NCI-H1436 treated with DMSO at 0.1 percent for 48 hours (cell line): ENCODE measurements around the gene RDH13.
"Not testable (repeated sequence)": the region's sequence is repeated elsewhere in the genome, so short reads cannot be mapped to it uniquely, and the experiment has no call there.

Experiments used
- DNase-seq: peaks from one replicate; lab custom pipeline; 2025; lab: John Stamatoyannopoulos, UW

RDH13 gene

DNA sequence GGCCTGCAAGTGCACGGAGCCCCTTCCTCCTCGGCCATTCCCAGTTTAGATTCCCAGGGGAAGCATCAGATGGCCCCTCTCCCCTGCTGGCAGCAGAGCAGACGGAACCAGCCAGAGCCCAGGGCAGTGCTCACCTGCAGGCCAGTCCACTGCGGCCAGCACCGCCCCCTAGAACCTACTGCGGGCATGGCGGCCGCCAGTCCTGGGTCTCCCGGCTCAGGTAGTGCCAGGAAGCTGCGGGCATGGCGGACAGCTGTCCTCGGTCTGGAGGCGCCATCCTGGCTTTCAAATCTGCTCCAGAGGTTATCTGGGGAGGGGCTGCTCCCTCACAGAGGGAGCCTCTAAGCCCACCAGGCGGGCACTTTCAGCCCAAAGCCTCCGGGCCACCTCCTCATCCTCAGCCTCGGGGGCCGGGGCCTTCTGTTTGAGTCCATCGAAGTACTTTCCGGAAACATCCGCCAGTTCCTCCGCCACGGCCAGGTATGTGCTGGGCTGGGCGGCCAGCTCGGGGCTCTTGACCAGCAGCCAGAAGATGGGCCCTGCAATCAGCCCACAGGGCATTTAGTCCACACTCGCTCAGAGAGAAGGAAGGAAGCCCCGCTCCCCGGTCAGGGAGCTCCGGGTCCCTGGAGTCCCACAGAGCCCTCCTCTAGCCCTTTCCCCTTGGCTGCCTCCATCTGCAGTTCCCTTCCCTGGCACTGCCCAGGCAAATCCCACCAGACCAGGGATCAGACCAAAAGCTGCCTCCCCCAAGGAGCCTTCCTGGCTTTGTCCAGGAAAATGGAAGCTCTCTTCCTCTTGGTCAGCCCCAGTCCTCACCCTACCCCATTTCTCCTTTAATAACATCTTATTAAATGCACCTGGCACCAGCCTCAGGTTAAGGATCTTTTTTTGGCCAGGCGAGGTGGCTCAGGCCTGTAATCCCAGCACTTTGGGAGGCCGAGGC lies 17.9 kb downstream of the RDH13 start:
- no peak for DNase-seq

GRCh38 chr19:55044286-55044685 lies 18.7 kb downstream of the RDH13 start:
- DNase-seq = no peak

DNA sequence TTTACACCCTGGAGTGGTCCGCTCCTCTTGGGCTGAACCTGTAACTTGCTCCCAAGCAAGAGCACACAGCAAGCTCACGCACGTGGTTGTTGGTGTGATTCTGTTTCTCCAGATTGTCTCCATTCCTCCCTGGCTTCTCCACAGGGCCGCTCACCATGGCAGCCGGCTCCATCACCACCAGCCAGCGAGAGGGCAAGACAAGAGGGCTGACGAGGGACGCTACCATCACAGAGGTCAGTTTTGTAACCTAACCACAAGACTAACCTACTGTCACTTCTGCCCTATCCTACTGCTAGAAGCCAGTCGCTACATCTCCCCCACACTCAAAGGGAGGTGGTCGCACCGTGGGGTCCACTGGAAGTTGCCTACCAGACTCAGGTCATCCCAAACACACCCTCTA lies 20.3 kb downstream of the RDH13 start:
- DNase-seq = no peak

- no peak for DNase-seq
Observed at GRCh38 chr19:55042344-55042678, 20.6 kb downstream of the RDH13 start.

DNA sequence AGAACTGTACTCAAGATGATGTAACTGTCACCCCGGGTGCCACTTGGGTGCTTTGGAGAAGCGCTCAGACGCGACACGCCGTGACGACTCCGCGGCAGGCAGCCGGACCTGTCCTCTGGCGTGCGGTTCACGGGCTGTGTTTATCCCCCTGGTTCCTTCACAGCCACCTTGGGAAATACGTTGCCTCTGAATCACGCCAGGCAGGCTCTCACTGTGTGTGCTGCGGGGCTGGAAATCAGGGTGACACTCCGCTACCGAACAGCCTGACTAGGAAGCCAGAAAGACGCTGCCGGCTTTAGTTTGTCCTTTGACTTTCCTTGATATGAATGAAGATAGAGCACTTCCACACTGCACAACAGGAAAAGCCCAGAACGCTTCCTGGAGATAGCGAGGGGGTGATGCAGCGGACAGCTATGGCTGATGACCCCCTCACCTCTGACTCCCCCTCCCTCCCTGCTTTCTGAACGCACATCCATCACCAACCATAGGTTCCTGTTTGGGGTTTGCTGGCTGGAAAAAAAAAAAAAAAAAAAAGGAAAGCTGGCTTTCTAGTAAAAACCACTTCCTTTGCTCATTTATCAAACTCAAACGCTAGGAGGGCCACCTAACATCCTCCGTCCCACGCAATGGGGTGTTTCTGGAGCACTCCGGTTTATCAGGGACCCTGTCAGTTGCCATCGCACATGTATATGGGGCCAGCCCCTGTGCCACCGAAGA lies 21.2 kb downstream of the RDH13 start:
- DNase-seq = no peak

- no peak for DNase-seq
Observed at GRCh38 chr19:55041244-55041626, 21.7 kb downstream of the RDH13 start.

- not testable (repeated sequence) for DNase-seq
Observed at GRCh38 chr19:55040654-55041053, 22.3 kb downstream of the RDH13 start.

- not testable (repeated sequence) for DNase-seq
Observed at GRCh38 chr19:55037603-55038002, 25.3 kb downstream of the RDH13 start.

DNA sequence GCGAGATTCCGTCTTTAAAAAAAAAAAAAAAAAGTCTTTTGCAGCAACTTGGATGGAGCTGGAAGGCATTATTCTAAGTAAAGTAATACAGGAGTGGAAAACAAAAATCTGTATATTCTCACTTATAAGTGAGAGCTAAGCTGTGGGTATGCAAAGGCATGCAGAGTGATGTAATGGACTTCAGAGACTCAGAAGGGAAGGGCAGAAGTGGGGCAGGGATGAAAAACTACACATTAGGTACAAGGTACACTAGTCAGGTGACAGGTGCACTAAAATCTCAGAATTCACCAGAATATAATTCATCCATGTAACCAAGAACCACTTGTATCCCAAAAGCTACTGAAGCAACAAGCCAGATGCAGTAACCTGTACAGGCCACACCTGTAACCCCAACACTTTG lies 26.9 kb downstream of the RDH13 start:
- no peak for DNase-seq

DNA sequence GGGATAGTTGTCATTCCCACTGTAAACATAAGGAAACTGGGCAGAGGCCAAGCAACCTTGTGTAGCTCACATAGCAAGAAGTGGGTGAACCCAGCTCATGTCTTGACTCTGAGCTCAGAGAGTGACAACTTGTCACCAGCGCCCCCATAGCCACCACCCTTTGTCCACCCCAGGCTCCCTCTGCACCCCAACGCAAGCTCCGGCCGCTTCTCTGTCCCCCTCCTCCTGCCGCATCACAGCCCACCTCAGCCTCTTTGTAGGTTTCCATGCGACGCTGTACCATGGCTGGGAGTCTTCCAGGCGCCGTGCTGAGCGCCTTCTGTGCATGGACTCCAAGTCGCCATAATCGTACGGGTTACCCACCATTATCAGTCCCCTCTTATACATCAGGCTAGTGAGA lies 28.2 kb downstream of the RDH13 start:
- no peak for DNase-seq

GRCh38 chr19:55032976-55033643 lies 29.8 kb downstream of the RDH13 start:
- not testable (repeated sequence) for DNase-seq

DNA sequence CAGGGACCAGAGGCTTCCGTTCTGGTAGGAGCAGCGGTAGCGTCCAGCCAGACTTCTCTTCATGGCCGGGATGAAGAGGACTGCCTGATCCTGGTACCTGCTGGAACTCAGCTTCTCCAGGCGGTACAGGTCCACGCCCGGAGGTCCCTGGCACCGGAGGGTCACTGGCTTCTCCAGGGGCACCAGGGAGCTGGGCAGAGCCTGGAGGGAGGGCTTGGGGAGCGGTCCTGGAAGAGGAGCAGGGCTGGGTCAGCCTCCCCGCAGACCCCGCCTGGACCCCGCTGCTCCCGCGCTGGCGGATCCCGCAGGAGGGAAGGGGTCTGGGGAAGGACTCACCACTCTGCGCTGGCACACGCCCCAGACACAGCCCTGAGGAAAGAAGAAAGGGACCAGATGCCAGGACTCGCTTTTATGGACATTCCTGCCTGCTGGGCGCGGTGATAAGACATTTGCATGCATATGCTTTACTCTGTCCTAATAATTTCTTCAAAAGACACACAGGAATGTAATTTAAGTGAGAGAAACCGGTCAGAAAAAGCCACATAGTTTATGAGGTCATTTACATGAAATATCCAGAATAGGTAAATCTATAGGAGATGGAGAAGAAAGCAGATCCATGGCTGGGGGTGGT lies 30.7 kb downstream of the RDH13 start:
- no peak for DNase-seq

- DNase-seq = no peak
Observed at GRCh38 chr19:55031178-55031577, 31.8 kb downstream of the RDH13 start.

GRCh38 chr19:55028757-55029156 lies 34.2 kb downstream of the RDH13 start:
- no peak for DNase-seq

GRCh38 chr19:55027472-55028337 lies 35.2 kb downstream of the RDH13 start:
- no peak for DNase-seq

GRCh38 chr19:55027140-55027471 lies 35.8 kb downstream of the RDH13 start:
- not testable (repeated sequence) for DNase-seq

DNA sequence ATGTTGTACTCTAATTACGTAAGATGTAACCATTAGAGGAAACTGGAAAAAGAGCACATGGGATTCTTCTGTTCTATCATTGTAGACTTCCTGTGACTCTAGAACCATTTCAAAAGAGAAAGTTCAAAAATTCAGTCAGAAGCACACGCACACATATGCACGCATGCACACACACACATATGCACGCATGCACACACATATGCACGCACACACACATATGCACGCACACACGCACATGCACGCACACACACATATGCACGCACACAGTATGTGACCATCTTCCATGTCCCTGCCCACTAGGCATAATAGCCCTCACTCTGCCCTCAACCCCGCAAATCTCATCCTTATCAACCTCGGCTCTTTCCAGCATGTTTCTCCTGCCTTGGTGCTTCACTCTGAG lies 38.8 kb downstream of the RDH13 start:
- no peak for DNase-seq

DNA sequence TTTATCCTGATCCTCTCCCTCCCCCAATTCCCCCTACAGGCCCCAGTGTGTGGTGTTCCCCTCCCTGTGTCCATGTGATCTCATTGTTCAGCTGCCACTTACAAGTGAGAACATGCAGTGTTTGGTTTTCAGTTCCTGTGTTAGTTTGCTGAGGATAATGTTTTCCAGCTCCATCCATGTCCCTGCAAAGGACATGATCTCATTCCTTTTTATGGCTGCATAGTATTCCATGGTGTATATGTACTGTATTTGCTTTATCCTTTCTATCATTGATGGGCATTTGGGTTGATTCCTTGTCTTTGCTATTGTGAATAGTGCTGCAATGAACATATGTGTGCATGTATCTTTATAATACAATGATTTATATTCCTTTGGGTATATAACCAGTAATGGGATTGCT lies 42.6 kb downstream of the RDH13 start:
- DNase-seq = not testable (repeated sequence)

- DNase-seq = no peak
Observed at GRCh38 chr19:55018633-55019032, 44.3 kb downstream of the RDH13 start.

GRCh38 chr19:55018216-55018615 lies 44.7 kb downstream of the RDH13 start:
- no peak for DNase-seq

DNA sequence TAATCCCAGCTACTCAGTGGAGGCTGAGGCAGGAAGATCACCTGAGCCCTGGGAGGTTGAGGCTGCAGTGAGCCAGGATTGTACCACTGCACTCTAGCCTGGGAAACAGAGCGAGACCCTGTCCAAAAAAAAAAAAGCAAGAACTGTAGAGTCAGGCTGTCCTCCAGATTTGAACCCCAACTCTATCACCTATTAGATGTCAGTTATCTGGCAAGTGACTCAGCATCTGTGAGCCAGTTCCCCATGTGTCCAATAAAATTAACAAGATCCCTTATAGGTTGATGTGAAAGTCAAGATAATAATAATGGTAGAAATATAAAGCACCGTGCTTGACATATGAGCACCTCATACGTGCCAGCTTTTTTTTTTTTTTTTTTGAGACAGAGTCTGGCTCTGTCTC lies 46.9 kb downstream of the RDH13 start:
- DNase-seq = no peak

- no peak for DNase-seq
Observed at GRCh38 chr19:55015126-55015525, 47.8 kb downstream of the RDH13 start.
